ENCODE measurements around the gene ABL2.

GRCh38 chr1:179151908-179152682 is 77.4 kb downstream of the ABL2 start:
- TF ChIP-seq ZNF175 (CRISPR knock-in tag; IDR thresholded peaks at IDR 0.05; ENCODE audit: low read depth) (no peak), POLR2A (conservative IDR thresholded peaks at IDR 0.05) (no peak), ZNF224 (CRISPR knock-in tag; IDR thresholded peaks at IDR 0.05) (no peak), HNRNPLL (IDR thresholded peaks at IDR 0.05; ENCODE audit: low read depth, low read length, poor library complexity, severe bottlenecking) (no peak), CTCF (IDR thresholded peaks at IDR 0.05 in 2 of 3, conservative IDR thresholded peaks at IDR 0.05 in 1 of 3; ENCODE audit: insufficient read depth in 2 of 3, low read depth in 1 of 3, low read length in 3 of 3) (no peak), PCBP2 (IDR thresholded peaks at IDR 0.05; ENCODE audit: low read depth, low read length, poor library complexity, severe bottlenecking) (no peak)
- TF ChIP-seq, protein P1, sequence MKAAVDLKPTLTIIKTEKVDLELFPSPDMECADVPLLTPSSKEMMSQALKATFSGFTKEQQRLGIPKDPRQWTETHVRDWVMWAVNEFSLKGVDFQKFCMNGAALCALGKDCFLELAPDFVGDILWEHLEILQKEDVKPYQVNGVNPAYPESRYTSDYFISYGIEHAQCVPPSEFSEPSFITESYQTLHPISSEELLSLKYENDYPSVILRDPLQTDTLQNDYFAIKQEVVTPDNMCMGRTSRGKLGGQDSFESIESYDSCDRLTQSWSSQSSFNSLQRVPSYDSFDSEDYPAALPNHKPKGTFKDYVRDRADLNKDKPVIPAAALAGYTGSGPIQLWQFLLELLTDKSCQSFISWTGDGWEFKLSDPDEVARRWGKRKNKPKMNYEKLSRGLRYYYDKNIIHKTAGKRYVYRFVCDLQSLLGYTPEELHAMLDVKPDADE (conservative IDR thresholded peaks at IDR 0.05; ENCODE audit: control insufficient read depth, low read depth, low read length) = no peak
- TF ChIP-seq, protein P2, sequence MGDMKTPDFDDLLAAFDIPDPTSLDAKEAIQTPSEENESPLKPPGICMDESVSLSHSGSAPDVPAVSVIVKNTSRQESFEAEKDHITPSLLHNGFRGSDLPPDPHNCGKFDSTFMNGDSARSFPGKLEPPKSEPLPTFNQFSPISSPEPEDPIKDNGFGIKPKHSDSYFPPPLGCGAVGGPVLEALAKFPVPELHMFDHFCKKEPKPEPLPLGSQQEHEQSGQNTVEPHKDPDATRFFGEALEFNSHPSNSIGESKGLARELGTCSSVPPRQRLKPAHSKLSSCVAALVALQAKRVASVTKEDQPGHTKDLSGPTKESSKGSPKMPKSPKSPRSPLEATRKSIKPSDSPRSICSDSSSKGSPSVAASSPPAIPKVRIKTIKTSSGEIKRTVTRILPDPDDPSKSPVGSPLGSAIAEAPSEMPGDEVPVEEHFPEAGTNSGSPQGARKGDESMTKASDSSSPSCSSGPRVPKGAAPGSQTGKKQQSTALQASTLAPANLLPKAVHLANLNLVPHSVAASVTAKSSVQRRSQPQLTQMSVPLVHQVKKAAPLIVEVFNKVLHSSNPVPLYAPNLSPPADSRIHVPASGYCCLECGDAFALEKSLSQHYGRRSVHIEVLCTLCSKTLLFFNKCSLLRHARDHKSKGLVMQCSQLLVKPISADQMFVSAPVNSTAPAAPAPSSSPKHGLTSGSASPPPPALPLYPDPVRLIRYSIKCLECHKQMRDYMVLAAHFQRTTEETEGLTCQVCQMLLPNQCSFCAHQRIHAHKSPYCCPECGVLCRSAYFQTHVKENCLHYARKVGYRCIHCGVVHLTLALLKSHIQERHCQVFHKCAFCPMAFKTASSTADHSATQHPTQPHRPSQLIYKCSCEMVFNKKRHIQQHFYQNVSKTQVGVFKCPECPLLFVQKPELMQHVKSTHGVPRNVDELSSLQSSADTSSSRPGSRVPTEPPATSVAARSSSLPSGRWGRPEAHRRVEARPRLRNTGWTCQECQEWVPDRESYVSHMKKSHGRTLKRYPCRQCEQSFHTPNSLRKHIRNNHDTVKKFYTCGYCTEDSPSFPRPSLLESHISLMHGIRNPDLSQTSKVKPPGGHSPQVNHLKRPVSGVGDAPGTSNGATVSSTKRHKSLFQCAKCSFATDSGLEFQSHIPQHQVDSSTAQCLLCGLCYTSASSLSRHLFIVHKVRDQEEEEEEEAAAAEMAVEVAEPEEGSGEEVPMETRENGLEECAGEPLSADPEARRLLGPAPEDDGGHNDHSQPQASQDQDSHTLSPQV (IDR thresholded peaks at IDR 0.05) = no peak
